GM21447 (cell line): ENCODE measurements around the gene PAGE3.

Source experiments
- ATAC-seq: cut with Tn5 transposase; IDR thresholded peaks from one replicate; pipeline ENCODE4 v1.9.1; 2021; ENCODE audit not compliant: unreplicated experiment

The PAGE3 gene, protein sequence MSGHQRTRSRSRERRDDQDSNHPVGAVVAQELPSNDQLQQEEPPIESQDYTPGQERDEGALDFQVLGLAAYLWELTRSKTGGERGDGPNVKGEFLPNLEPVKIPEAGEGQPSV

DNA sequence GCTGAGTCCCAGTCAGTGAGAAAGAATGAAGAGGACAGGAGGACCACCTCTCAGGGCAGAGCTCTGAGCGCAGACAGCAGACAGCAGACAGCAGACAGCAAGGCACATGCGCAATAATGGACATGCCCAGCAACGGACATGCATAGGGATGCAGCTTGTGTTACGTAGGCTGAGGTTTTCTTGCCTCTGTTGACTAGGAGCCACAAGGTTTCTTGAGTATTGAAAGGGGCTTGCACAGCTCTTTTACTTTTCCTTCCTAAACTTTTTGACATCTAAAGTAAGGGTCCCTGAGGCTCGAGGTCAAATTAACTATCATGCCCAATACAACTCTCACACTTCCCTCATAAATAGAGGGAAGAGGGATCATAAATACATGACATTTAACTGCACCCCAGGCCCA is at the start of gene PAGE3:
TSS of gene PAGE3 (minus strand) at position 101 of the 400 bp plus-strand sequence. CDS start 1,013 bp downstream, outside the sequence.
- ATAC-seq, result no peak

DNA sequence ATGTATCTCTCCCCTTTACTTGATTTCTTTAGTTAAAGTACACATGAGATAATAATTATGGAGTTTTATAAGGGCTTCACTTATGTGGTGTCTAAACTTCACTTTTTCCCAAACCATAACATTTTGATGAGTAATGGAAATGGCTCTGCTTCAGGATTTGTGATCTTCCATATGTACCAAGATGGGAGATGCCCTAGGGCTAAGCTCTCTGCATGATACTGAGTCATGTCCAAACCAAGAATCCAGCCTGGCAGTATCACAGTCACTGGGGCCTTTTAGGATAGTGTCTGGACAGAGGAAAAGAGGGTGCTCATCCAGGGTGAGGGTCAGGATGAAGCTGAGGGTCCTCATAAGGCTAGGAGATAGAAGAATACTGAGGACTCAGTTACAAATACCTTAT is 47.9 kb upstream of the PAGE3 start:
- ATAC-seq, result no peak

DNA sequence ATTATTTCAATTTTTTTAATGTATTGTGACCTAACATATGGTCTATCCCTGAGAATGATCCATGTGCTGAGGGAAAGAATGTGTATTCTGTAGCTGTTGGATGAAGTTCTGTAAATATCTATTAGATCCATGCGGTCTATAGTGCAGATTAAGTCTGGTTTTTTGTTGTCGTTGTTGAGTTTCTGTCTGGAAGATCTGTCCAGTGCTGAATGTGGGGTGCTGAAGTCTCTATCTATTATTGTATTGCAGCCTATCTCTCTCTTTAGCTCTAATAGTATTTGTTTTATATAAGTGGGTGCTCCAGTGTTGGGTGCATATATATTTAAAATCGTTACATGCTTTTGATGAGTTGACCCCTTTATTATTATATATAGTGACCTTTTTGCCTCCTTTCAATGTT is 26.2 kb upstream of the PAGE3 start:
- no peak for ATAC-seq

DNA sequence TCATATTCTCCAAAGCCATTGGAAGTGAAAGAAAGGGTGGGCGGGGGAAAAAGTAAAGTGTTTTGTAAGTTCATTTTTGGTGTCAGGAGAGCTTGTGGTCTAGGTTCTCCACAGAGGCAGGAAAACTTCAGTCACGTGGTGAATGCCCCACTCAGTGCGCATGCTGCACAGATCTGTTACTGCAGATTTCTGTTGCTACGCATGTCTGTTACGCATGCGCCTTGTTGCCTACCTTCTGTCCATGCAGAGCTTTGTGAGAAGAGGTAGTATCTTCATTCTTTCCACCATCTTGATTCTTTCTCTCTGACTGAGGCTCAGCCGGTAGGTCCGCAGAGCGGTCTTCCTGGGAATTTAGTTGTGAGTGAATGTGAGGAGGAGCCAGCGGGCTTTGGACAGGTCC is 15.1 kb upstream of the PAGE3 start:
- no peak for ATAC-seq

DNA sequence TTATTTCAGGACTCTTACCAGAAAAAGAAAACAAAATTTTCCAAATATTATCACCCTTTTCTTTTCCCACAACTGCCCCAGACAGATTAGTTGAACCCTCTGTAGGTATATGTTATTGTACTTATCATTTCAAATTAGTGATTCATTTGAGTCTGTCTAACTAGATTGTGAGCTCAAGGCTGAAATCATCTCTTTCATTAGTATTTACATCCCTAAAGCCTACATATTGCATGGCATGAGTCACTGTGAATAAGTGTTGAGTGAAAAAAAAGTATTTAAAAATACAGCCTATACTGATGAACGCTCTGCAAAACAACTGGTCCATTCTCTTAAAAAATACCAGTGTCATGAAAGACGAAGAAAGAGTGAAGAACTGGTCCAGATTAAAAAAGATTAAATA is 3.9 kb downstream of the PAGE3 start:
- ATAC-seq, result no peak

DNA sequence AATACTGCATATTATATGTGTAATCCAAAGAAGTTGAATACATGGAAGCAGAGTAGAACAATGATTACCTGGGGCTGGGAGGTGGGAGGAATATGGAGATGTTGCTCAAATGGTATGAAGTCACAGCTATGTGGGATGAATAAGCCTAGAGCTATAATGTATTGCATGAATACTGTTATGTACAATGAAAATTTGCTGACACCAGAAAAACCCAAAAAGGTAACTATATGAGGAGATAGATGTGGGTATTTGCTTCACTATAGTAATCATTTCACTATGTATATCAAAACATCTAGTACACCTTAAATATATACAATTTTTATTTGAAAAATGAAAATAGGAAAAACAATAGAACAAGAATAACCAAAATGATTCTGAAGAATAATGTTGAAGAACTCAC is 11.2 kb downstream of the PAGE3 start:
- ATAC-seq, result no peak

DNA sequence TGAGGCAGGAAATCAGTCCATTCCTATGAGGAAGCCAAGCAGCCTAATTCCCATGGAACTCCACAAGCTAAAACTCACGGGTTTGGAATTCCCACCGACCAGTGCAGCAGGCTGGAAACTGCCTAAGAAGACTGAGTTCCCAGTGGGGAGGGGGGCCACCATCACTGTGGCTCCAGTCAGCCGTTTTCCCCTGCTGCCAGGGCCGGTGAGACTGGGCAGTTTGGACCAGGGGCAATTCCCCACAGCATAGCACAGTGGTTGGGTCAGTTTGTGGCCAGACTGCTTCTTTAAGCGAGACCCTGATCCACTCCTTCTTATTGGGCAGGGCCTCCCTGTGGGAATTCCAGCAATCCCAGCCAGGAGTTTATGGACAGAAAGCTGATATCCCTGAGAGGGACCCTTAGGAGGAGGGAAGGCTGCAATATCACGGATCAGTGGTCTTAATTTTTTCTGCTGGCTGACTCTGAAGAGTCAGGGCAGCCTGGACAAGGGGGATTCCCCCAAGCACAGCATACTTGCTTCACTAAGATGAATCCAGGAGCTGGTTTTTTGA is 23.9 kb downstream of the PAGE3 start:
- ATAC-seq, result no peak

DNA sequence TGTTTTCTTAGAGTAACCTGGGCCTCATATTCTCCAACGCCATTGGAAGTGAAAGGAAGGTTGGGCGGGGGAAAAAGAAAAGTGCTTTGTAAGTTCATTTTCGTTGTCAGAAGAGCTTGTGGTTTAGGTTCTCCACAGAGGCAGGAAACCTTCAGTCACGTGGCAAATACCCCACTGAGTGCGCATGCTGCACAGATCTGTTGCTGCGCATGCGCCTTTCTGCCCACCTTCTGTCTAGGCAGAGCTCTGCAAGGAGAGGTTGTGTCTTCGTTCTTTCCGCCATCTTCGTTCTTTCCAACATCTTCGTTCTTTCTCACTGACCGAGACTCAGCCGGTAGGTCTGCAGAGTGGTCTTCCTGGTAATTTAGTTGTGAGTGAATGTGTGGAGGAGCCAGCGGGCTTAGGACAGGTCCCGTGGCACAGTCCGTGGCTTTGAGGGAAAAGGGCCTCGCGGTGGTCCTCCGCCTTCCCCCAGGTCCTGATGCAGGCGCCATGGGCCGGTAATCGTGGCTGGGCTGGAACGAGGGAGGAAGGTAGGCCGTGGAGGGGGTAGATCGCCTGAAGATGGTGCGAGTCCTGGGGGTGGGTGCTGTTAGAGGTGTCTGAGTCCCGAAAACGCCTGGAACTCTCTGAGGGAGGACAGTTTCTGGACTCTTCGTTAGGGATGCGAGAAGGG is 44.5 kb downstream of the PAGE3 start, which contains the start of gene PAGE5:
TSS of gene PAGE5 (plus strand) at position 228 of the 676 bp plus-strand sequence. CDS start 1,037 bp downstream, outside the sequence.
- no peak for ATAC-seq

DNA sequence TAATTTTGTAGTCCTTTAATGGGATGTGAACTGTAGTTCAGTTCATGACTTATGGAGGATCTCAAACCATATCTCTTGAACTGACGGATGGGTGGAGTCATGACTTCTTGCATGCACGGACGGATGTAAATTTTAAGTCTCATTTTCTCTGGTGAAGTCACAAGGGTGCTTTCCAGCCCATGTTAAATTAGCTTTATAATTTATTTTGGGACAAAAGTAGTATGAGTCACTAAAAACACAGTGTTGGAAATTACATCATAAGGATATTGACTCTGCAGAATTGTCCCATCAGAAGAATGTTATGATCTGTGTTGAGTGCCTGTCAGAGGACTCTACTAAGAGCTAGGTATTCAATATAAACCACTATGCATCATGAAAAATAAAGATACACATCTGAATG is 51.3 kb downstream of the PAGE3 start:
- ATAC-seq, result no peak

DNA sequence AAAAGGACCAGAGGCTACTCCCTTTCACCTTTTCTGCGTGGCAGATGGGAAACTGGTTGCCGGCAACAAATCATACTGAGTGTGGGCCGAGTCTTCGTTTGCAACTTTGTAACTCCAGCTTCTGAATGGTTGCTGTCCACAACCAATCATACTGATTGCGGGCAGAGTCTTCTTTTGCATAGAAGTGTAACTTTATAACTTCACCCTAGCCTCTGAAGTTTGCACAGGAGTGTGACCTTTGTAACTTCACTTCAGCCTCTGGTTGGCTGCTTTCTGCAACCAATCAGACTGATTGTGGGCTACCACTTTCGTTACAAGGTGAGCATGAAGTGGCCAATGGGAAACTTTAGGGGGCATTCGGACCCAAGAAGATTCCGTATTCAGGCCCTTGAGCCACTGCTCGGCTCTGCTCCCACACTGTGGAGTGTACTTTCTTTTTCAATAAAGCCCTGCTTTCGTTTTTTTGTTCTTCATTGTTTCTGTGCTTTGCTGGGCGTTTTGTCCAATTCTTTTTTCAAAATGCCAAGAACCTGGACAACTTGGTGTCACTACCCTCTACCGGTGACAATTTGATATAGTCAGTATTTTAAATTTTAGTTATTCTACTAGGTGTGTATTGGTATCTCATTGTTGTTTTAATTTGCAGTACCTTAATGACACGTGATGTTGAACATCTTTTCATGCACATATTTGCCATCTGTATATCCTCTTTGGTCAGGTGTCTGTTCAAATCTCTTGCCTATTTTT is 53.6 kb downstream of the PAGE3 start:
- ATAC-seq, result no peak
